Embryonic facial prominence (tissue), 1 donor: ENCODE results near the gene ELMOD1.

Source experiments
- DNase-seq: peaks from one replicate; pipeline ENCODE4 v3.0.0-alpha.2; 2016; ENCODE audit errors: extremely low spot score

The ELMOD1 gene

DNA sequence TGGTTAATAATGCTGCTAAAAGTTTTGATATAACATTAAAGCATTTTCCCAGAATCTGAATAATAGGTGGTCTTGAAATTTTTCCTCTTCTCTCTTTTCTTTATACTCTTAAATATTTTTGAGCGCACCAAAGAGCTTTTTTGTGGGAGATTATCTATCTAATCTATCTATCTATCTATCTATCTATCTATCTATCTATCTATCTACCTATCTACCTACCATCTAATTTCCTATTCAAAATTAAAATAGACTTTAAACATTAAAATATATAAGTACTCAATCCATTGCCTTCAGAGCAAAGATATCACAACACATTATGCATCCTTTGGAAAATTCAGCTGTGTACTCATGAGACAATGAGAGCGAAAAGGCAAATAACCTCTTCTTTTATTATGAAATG is 55.8 kb downstream of the ELMOD1 start:
- no peak for DNase-seq

DNA sequence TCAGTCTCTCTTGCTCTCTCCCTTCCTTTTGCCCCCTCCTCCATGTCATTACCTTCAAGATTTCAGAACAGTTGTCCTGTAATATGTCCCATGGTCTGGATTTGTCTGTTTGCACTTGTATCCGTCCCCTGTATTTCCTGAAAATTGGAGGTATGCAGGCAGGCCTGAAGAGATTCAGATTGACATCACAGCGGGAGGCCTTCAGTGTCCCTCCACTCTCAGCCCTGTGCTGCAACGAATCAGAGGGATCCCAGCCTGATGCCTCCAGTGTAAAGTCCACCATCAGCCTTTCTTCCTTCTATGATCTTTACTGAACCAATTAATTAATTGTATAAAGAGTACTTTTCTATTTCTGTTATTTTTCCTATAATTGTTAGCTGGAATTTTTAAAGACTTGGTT is 57.3 kb downstream of the ELMOD1 start:
- DNase-seq: no peak

DNA sequence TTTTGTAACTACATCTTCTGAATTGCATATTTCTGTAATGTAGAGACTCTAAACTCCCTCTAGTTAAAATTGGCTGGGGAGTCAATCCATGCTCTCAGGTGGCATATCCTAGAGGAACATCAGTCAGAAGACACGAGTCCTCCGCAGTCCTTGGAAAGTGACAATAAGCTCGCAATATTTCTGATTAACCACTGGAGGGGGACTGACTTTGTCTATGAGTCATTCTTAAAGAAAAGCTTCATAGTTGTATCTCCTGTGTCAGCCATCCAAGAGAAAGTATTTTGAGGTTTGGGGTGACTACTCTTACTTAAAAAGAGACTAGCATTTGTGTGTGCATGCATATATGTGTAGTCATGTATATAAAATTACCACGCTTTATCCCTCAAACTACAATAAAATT is 60.7 kb downstream of the ELMOD1 start:
- DNase-seq: no peak

DNA sequence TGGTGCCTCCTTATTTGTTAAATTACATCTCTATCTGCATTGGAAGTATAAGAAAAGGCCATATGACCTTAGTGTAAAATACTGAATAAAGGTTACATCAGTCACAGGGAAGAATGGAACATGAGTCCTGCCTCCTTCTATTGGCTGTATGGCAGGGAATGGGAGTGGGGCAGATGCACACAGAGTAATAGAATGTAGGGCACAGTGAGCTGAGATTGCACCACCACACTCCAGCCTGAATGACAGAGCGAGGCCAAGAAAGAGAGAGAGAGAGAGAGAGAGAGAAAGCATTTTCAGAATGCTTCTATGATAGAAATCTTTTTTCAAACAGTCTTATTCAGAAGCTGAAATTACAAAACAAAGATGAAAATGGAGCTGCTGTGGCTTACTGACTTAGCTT is 62.1 kb downstream of the ELMOD1 start:
- DNase-seq: no peak

DNA sequence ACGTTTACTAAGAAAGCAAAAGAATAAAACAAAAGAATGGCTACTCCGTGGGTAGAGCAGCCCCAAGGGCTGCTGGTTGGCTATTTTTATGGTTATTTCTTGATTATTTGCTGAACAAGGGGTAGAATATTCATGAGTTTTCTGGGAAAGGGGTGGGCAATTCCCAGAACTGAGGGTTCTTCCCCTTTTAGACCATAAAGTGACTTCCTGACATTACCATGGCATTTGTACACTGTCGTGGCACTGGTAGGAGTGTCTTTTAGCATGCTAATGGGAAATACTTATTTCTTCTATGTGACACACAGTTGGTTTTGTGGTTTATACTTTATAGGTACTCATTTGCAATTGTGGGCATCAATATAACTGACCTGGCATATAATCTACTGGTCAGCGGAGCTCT is 64.7 kb downstream of the ELMOD1 start:
- DNase-seq: no peak

DNA sequence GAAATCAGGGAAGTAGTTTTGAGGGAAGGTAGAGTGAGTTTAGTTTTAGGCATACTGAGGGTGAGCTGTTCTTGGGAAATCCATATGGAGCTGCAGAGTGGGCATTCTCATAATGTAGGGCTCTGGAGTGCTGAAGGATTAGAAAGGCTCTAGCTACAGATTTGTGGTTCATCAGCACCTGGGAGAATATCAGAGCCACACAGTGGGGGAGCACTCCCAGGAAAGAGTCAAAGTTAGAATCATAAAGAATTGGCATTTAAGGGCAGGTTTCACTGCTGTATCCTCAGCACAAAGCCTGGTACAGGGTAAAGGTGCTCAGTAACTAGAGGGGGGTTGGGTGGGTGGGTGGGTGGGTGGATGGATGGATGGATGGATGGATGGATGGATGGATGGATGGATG is 68.4 kb downstream of the ELMOD1 start:
- DNase-seq: no peak

DNA sequence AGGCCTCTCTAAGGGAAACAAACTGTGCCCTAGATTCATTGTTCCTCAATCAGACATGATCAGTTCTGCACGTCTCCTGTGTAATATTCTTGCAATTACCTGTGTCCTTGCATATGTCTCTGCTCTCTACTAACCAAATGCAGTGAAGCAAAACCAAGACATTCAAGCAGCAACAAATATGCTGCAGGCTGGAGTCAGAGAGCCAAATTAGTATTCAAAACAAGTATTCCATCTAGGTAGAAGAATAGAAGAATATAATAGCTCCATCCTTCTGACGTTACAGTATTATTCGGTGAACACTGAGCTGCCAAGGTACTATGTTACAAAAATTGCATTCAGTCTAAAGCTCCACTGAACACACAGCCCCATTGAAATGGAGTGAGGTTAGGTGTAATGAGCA is 69.1 kb downstream of the ELMOD1 start:
- no peak for DNase-seq

DNA sequence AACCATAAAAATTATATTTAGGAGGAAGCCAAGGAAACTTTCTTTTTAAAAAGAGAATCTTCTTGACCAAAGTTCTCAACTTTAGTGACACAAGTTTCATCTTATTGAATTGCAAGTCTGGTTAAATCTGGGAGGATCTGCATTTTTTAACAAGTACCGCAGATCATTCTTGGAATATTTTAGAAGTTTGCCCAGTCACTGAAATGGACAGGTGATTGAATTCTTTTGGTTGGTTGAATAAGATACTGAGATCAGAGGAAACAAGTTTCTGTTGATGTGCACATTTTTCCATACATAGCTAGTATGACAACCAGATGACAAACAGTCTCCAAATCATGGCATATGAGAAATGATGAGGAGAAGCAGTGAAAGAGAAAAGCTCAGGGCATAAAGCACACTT is 70.7 kb downstream of the ELMOD1 start:
- no peak for DNase-seq

DNA sequence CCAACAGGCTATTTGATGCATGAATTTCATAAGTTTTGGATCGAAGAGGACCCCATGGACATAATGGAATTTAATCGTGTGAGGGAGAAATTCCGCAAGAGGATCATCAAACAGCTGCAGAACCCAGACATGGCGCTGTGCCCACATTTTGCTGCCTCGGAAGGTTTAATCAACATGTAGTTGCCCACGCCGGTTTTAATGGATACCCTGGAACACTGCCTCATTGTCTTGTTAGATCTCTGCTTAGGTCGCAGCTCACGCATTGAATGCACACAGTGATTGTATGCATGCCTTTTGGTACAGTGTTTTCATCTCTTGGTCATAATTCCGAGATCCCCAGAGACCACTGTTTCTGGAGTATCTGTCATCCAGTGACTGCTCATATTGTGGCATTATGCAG is 74.1 kb downstream of the ELMOD1 start:
- DNase-seq: no peak

DNA sequence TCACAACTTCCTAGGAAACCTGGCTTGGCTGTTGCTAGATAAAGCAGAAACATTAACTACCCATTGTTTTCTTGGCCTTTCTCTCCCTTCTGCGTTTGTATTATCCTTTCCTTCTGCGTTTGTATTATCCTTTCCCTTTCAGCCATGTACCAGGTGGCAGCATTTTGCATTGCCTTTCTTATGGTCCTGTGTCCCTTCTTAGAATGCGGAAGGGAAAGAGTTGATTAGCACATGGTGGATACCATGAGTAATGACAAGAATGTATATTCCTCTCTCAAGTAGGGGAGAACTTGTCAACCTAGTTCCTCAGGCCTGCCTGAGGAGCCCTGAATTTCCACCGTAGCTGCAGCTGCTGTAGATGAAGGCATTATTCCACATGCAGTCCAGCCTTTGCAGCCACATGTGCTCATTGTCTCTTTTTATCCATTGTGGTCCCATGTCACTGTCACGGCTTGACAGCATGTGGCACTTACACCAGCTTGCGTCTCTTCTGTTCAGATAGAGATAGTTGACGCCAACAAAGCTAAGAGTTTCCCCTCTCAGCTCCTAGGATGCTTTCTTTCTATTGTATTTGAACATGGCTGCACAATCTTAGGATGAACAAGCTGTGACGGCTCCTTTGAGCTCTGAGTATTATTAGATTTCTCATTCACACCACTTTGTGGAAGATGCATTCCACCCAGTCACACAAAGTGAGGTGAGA is 76.1 kb downstream of the ELMOD1 start:
- no peak for DNase-seq

DNA sequence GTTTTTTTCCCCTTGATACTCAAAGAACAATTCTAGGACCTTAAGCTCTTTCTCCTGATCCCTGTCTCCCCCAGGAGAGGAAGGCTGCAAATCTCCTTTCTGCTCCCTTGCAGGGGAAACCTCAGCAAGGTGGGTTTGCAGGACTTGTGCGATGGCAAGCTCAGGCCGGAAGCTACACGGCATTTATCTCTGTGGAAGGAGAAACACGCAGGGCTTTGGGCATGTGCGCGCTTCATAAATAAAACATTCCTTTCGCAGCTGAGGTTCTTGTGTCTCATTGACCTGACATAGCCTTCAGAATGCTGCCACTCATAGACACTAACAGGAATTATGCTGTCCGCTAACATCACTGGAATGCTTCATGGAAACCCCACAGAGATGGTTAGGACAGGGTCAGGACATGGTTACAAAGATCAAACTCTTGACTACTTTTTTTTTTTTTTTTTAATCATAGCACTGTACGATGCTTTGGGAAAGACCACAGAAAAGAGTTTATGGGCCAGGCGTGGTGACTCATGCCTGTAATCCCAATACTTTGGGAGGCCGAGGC is 78.3 kb downstream of the ELMOD1 start:
- DNase-seq: no peak

DNA sequence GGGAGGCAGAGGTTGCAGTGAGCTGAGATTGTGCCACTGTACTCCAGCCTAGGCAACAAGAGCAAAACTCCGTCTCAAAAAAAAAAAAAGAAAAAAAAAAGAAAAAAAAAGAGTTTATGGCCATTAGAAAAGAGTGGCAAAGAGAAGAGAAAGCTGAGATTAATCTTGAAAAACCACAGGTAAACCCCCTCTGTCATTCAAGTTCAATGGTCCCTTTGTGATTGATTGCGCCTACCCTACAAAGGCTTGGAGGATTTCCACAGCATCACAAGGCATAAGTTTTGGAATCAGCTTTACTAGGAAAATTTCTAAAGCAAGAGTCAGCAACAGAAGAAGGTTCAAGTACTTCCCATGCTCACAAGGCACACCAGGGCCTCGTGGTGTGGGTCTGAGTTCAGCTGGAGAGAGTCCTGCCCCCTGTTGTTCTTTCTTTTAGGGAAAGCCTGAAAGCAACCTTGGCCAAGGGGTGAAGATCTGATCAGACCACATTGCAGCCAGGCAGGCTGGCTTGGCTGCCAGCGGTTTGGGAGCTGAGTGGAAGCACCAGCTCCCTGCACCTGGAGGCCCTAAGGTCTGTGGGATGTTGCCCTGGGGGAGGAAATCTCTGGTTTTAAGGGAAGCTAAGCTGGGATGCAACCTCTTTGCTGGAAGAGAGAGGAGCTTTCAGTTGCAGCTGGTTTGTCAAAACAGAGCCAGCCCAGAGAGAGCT is 79.1 kb downstream of the ELMOD1 start:
- no peak for DNase-seq

DNA sequence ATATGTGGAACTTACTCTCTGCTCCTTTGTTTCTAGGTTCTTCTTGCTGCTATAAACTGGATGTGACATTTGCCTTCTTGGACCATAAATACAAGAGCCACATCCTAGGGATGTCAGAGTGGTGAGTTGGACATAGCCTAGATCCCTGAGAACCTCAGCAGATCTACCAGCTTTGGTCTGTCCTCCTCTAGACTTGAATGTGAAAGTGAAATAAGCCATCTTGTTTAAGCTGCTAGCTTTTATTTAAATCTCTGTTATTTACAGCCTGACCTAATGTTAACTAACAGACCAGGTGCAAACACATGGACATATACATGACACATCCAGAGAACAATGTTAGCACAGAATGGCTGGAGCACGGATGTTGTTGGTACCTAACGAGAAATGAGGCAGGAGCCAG is 85.0 kb downstream of the ELMOD1 start:
- no peak for DNase-seq

DNA sequence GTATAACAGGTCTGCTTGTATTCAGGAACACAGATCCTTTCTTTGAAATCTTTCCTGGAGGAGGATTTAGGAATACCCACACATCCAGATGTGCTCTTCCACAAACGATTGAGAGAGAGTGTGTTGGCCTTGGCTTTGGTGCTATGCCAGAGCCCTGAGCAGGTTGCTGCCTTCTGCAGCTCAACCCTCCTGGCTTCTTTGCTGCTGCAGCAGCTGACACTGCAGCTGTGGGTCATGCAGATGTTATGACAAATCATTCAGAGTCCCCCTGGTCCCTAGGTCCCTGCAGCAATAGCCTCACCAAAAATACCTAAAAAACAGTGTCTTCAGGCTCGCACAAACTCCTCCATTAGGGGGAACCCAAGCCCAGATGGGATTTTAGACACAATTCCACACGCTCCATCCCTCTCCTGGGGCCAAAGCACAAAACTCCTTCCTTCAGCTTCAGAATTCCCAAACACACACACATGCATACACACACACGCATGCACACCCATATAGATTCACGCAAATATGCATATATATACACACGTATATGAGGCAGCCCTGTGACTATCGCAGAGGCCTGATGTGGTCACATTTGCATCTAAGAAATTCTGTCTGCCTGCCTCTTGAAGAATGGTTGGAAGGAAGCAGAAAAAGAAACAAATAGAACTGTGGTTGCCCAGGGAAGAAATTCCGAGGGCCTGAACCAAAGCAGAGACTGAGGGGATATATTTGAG is 85.5 kb downstream of the ELMOD1 start:
- no peak for DNase-seq

DNA sequence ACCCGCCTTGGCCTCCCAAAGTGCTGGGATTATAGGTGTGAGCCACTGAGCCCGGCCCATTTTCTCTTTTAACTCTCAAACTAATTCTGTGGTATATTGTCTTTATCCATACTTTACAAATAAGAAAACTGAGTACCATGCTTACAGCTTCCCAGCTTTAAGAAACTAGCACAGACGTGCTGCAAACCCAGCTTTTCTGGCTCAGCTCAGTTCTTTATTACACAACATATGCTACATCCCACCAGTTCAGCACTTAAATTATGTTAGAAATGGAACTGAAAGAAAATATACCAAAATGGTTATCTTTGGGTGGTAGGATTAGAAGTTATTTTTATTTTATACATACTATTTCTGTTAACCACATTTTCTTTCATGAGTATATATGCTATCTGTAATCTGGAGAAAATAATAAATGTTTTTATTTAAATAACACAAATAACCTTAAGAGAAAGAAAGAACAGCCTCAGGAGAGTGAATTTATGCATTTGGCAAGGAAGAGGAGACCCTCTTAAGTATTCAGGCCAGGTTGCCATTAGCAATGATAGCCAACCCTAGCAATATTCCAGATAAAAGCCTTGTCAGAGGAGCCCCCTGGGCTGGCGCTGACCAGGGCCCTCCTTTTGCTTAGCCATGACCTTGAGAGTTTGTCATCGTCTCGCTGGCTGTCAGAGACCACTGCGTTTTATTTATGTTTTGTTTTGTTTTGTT is 87.1 kb downstream of the ELMOD1 start:
- no peak for DNase-seq

DNA sequence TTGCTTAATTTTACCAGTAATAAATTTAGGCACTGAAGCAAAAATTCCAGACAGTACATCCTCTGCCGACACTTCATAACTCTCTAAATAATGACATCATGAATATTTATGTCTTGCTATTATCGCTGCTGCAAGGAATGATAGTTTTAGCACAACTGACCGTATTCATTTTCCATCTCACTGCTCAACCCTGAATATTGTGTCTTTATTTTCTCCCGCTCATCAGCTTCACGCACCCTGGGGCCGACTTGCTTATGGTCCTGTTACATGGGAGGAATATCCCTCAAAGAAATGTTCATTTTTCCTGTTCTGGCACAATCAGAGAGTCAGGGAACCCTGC is 87.7 kb downstream of the ELMOD1 start:
- DNase-seq: no peak

DNA sequence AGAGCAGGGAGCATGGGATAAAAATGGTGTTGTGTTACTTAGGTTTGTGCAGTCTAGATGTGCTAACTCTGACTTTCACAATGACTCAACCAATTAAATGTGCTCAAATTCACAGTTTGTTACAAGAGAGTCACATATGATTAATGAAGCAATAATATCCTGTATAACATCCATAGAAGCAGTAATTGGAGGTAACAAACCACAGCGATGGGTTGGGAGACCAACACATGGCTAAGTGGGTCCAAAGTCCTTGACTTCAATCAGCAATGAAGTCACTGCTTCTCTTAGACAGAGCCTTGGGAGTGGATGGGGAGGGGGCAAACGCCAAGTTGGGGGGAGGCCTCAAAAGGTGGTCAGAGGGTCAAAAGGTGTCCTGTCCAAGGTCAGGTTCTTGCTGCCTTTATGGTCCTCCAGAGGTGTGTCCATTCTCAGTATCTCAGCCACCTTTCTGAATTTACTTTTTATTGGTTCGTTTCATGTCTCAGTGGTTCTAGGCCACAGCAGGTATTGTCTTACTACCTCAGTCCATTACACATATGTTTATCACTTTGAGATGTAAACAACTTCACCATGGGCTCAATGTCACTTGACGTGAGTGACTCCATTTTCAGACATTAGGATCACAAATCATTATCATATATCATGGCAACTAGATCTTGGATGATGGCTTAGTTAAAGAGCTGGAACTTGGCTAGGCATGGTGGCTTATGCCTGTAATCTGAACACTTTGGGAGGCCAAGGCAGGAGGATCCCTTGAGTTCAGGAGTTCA is 88.5 kb downstream of the ELMOD1 start:
- no peak for DNase-seq

DNA sequence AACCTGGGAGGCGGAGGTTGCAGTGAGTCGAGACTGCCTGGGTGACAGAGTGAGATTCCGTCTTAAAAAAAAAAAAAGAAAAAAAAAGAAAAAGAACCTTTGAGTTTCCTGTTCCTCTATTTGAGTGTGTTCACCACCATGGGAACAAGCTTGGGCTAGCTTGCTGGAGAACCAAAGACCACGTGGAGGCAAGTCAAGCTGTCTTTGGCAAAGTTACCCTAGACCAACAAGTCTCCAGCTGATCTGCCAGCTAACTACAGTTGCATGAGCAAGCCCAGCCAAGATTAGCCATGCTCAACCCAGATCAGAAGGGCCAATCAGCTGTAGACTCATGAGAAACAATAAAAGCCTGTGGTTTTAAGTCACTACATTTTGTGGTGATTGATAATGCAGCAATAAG is 91.2 kb downstream of the ELMOD1 start:
- DNase-seq: no peak

DNA sequence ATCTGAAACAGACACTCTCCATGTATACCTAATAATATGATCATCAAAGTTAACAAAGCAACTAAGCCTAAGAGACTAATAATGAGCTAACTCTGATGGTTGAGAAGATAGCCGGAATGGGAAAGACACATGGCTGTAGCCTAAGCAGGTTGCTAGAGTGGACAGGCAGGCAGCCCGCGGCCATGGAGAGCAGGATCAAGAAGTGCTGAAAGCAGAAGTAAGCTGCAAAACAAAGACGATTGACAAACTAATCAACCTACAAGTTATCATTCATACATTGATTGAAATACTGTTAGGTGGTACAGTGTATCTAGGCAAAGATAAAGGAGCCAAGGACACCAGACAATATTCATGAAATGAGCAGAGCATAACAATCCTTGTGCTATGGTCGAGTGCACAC is 91.6 kb downstream of the ELMOD1 start:
- DNase-seq: no peak

DNA sequence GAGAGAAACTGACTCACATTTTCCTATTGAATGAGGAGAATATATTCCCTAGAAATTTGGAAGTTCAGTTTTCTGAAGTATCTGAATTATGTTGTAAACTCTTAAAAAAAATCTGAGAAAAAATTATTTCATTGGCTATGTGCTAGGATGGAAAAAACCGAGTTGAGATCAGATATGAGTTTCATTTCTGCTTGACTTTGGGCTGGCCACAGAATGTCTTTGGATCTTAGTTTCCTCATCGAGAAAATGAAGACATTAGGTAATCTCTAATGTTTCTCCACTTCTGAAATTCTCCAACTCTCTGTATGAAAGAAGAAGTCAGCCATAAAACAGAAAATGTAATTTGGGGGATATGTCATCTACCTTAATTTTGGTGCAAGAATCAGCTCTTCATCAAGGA is 92.1 kb downstream of the ELMOD1 start:
- no peak for DNase-seq

DNA sequence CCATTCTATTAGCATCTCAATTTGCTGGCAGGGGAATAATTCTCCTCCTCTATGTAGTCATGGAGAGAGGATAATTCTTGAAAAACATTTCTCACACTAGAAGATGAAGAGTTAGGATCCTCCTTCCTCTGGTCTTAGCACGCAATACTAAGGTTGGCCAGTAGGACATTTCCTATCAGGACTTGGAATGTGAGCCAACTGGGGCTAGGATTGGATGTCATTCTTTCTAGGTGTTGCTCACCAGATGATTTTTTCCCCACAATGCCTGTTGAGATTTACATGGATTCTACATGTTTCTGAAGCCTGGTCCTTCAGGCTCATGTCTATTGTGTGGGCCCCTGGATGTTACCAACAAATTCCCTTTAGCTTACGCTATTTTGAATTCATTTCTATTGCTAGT is 92.9 kb downstream of the ELMOD1 start:
- no peak for DNase-seq
